ENCODE results near the gene PLA2G12B.
"Not testable (repeated sequence)": the region's sequence is repeated elsewhere in the genome, so short reads cannot be mapped to it uniquely, and the experiment has no call there.

Gene PLA2G12B

DNA sequence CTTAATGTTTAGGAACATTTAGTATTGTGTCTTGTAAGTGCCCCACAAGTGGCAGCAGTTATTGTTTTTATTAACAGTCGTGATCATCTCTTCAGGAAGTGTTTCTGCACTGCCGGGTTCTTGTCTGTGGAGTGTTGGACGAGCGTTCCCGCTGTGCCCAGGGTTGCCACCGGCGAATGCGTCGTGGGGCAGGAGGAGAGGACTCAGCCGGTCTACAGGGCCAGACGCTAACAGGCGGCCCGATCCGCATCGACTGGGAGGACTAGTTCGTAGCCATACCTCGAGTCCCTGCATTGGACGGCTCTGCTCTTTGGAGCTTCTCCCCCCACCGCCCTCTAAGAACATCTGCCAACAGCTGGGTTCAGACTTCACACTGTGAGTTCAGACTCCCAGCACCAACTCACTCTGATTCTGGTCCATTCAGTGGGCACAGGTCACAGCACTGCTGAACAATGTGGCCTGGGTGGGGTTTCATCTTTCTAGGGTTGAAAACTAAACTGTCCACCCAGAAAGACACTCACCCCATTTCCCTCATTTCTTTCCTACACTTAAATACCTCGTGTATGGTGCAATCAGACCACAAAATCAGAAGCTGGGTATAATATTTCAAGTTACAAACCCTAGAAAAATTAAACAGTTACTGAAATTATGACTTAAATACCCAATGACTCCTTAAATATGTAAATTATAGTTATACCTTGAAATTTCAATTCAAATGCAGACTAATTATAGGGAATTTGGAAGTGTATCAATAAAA, 22.2 kb downstream of the PLA2G12B start:
- DNase-seq = no peak

GRCh38 chr10:72930276-72930675, 24.3 kb downstream of the PLA2G12B start:
- DNase-seq = no peak

- DNase-seq = no peak
These were observed 25.8 kb downstream of the PLA2G12B start for GRCh38 chr10:72928798-72929197.

DNA sequence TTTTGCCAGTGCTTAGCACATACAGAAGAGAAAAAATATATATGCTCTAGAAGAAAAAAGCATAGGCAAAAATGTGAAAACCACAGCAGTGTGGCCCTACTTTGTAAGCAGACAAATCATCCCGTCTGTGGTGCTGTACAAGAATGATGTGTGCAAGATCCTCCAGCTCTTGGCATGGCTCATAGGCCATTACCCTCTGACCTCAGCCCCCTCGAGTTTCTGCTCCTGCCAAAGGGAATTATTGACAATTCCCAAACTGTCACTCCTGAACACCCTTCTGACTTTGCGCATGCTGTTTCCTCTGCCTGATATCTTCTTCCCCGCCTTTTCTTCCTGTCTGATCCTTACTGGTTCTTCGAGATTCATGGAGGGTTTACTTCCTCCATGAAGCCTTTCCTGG, 27.1 kb downstream of the PLA2G12B start:
- DNase-seq = no peak

- DNase-seq = no peak
These were observed 28.6 kb downstream of the PLA2G12B start for GRCh38 chr10:72925951-72926465.

DNA sequence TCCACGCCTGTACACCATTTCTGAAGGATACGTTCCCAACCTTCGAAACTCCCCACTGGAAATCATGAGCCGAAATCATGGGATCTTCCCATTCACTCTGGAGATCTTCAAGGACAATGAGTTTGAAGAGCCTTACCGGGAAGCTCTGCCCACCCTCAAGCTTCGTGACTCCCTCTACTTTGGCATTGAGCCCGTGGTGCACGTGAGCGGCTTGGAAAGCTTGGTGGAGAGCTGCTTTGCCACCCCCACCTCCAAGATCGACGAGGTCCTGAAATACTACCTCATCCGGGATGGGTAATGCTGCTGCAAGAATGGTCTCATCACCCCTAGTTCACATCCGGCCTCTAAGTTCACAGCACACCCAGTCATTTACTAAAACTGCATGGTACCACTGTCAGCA, 30.3 kb downstream of the PLA2G12B start:
- no peak for DNase-seq

GRCh38 chr10:72921147-72921683, 33.4 kb downstream of the PLA2G12B start:
- not testable (repeated sequence) for DNase-seq

GRCh38 chr10:72918352-72918751, 36.3 kb downstream of the PLA2G12B start:
- no peak for DNase-seq

- not testable (repeated sequence) for DNase-seq
These were observed 36.7 kb downstream of the PLA2G12B start for GRCh38 chr10:72917803-72918332.

- DNase-seq = not testable (repeated sequence)
These were observed 37.4 kb downstream of the PLA2G12B start for GRCh38 chr10:72917201-72917600.

- DNase-seq = no peak
These were observed 41.3 kb downstream of the PLA2G12B start for GRCh38 chr10:72913287-72913686.

- no peak for DNase-seq
These were observed 41.9 kb downstream of the PLA2G12B start for GRCh38 chr10:72912736-72913135.

- no peak for DNase-seq
These were observed 42.8 kb downstream of the PLA2G12B start for GRCh38 chr10:72911758-72912157.

- DNase-seq = no peak
These were observed 43.9 kb downstream of the PLA2G12B start for GRCh38 chr10:72910705-72911104.

GRCh38 chr10:72906446-72906845, 48.2 kb downstream of the PLA2G12B start:
- DNase-seq = no peak

- DNase-seq = no peak
These were observed 49.8 kb downstream of the PLA2G12B start for GRCh38 chr10:72904806-72905205.

GRCh38 chr10:72903941-72904446, 50.6 kb downstream of the PLA2G12B start:
- not testable (repeated sequence) for DNase-seq

- DNase-seq = no peak
These were observed 55.1 kb downstream of the PLA2G12B start for GRCh38 chr10:72899545-72899944.

- DNase-seq = no peak
These were observed 56.0 kb downstream of the PLA2G12B start for GRCh38 chr10:72898616-72899015.

GRCh38 chr10:72895236-72895850, 59.3 kb downstream of the PLA2G12B start:
- no peak for DNase-seq

DNA sequence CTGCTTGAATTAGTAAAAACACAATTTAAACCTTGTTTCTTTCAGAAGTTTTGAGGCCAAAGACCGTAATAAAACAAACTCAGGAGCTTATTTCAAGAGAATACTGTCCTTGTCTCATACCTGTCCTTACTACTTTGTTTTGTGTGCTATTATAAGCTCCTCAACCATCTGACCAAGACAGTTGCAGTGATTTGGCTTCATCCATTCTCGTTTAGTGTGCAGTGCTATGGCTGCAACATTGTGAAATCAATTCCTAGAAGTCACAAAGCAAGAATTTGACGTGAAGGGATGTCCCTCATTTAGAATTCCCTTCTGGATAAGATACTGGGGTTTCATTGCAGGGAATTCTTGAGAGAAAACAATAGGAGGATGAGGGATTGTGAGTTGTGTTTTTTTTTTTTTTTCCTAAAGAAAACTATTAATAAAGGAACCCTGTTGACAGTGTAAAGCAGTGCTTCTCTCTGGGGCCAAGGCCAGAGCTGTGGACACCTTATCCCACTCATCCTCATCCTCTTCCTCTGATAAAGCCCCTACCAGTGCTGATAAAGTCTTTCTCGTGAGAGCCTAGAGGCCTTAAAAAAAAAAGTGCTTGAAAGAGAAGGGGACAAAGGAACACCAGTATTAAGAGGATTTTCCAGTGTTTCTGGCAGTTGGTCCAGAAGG, 61.3 kb downstream of the PLA2G12B start, which contains the start of gene OIT3:
TSS of gene OIT3 (plus strand) at position 604 of the 663 bp plus-strand sequence. CDS start 60 bp downstream, outside the sequence.
- no peak for DNase-seq

GRCh38 chr10:72890086-72890485, 64.5 kb downstream of the PLA2G12B start:
- no peak for DNase-seq

All from C1 segment of cervical spinal cord (tissue), 14 donors.